HG02588 (cell line): ENCODE results near the gene MGME1.
A peak's percentile ranks its signal among the peaks of the same experiment; 100 is the strongest.

Experiments used
- ATAC-seq: cut with Tn5 transposase; IDR thresholded peaks from one replicate; pipeline ENCODE4 v1.9.1; 2021; ENCODE audit warnings: mild to moderate bottlenecking, moderate library complexity; ENCODE audit not compliant: unreplicated experiment

The MGME1 gene

DNA sequence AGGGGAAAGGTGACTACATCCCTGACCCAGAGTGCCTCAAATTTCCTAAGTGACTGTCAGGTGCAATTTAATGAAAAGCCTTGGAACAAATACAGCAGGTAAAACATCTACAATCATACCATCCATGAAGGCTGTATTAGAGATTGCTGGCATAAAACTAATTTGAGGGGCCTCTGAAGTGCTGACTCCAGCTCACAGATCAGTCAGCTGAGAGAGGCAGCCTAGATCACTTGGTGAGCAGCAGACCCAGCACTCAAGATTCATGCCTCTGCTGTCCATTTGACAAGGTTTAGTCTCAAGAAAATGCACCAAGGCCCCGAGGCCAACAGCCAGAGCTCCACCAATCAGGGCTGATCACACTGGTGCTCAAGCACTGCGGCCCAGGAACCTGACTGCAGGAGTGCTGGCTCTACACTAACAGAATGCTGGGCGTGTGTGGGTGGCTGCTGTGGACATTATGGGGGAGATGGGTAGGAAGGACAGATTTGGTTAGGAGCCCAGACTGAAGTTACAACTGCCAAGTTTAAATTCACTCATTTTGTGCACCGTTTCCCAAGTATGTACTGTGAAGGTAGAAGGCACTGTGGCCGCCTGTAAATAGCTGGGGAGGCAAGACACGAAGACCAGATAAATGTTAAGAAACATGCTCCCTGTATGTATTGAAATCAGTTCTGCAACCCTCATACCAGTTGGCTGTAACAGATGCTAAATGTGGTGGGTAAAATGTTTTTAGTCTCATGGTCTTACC, 28.4 kb upstream of the MGME1 start:
- ATAC-seq, result no peak

DNA sequence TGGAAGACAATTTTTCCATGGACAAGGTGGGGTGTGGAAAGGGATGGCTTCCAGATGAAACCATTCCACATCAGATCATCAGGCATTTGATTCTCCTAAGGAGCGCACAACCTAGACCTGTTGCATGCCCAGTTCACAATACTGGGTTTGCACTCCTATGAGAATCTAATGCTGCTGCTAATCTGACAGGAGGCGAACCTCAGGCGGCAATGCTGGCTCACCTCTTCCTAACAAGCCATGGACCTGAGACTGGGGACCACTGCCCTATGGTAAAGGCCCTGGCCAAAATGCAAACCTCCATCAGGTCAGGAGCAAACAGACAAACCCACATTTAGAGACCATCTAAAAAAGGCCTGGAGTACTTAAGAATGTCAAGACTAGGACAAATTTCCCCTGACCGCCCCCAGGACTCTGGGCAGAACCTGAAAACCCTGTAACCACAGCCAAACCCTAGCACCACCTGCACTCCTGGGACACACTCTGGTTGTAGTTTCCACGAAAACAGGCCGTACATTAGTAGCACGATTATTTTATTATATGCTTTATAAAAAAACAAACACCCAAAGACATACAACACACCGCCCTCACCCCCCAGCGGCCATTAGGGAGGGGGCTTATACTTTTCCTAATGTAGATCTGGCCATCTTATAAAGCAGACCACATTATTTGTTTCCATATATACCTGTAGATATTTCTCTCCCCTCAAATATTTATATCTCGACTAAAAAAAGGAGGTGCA, 27.6 kb upstream of the MGME1 start:
- no peak for ATAC-seq

DNA sequence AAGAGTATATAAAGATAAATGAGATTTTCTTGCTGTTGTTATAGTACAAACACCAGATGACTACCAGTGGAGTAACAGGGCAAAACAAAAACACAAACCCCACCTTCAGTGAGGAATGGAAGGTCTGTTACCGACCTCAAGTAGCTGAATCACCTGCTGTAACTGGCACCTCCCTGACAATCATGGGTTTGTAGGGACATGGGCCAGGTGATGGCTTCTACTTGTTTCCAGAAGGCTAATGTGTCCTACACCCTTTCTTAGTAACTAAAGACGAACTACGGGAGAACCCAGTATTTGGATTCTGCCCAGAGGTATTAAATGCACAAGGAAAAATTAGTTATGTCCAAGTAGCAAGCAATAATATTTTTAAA, 27.0 kb upstream of the MGME1 start:
- no peak for ATAC-seq

DNA sequence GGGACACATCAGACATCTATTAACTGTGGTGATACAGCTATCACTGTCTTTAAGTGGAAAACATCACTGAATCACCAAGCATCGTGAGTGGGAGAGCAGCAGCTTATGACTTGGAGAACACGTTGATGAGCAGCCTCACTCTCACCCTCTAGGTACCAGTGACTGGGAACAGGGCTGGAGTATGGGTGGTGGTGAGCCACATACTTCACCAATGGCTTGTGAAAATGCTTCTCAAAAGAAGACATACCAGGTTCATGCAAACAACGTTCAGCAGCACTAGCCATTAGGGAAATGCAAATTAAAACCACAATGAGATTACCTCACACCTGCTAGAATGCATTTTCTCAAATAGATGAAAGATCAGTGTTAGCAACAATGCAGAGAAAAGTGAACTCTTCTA, 25.5 kb upstream of the MGME1 start:
- ATAC-seq, result peak; percentile 61

DNA sequence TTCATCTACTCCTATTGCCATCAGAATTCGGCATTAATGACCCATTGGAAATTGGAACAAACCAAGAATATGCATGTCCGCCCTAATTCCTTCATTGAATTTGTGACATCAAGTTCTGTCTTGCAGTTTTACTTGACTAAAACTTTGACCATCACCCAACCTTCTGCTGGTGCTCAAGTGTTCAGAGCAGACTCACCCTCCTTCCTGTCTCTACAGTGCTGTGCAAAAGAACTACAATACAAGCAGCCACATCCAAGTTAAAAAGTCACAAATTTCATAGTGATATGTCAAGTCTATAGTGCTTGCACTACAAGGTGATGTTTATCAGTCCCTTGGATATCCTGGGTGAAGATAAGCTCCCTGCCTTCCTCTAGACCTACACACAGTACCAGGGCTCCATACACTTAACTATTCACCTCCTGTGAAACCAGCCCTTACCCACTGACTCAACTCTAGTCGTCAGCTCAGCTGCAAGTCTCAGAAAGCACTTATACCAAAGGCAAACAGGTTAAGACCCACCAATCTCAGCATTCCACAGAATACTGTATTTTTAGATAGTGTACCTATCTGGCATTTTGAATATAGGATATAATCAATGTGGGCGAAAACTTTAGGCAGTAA, 23.9 kb upstream of the MGME1 start:
- no peak for ATAC-seq

DNA sequence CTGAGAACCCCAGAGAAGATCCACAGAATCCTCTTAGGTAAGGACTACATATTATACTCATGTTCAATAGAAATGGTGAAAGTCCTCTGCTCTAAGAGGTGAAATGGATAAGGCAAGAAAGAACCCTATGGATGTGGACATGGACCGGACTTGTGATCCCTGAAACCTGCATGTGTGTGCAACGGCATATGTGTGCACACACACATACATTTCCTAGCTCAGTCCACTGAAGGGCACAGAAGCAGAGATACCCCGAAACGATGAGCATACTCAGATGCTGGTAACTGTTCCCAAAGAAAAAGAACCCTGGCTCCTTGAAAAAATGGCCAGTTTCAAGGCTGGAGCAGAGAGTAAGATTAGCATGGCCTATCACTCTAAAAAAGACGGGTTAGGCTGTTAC, 22.8 kb upstream of the MGME1 start:
- no peak for ATAC-seq

DNA sequence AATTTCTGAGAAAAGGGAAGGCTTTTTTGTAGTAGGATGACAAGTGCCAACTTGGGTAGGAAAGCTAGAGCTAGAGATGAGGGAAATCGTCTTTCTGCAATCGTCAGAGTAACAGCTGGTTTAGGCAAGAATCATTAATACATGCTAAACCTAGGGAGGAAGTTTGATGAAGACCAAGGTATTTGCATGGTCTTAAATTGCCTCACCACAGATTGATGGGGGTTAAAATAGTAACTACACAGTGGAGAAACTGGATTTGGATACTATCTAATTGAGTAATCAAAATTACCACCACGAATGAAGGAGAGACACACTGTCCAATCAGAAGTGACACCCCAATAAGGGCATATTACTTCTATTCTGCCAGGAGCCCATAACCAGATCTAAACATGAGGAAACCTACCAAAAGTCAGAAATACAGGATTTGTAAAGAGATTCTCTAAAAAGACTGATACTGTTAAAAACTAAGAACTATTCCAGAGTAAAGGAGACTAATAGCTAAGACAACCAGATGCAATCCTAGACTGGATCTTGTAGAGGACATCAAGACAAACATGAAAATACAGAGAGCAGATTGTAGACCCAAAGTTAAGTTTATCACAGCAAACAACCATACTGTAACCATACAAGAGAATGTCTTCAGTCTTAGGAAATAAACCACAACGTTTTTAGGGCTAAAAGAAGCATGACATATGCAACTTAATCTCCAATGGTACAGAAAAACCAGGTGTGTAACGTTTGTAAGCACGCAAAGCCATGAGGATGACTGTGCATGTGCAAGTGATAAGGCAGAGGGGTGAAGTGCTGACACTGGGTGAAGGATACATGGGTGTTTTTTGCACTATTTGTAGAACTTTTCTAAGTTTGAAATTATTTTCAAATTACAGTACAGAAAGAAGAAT, 22.0 kb upstream of the MGME1 start:
- no peak for ATAC-seq

DNA sequence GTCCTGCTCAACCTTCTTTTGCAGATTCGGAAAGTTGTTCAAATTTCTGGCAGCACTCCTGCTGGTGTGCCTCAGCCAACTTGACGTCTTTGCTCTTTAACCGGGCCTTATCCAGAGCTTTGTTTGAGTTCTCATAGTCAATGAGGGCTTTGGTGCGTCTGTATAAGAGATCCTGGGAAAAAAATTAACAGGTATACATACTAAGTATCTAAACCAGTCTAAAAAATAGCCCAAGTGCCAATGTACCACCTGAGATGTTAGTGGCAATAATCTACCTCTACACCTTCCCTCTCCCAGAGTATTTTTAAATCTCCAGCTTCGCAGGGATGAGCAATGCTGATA, 21.4 kb upstream of the MGME1 start:
- no peak for ATAC-seq

DNA sequence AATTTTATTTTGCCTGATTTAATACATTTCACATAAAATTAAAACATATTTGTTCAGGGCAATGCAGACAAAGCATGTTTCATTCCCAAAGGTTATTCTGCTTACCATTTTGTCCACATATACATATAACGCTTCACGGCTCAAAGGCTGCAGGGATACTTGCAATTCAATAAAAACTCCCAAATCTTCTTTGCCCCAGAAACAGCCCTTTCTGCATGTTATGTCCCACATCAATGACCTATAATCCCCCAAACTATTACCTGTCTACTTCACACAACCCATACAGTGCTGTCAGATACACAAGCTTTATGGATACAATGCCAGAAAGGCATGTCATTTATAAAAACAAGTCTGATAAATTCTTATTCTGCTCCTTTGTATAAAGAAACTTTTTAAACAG, 20.4 kb upstream of the MGME1 start:
- no peak for ATAC-seq

DNA sequence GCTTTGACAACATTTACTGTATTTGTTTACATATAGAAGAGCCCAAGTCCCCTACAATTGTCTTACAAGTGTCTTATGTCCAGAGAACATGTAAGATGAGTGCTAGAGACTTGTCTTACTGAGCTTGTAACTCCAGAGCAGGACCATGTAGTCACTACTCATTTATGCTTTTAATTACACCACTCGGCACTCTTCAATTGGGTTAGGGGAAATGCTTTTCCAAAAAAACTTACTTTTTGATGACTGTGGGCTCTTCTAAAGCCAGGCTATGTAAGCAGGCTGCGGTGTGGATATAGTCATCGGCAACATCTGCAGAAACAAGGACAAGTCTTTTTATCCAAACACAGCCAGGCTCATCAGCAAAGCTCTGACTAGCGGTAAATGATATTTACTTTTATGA, 18.9 kb upstream of the MGME1 start:
- ATAC-seq, result no peak

DNA sequence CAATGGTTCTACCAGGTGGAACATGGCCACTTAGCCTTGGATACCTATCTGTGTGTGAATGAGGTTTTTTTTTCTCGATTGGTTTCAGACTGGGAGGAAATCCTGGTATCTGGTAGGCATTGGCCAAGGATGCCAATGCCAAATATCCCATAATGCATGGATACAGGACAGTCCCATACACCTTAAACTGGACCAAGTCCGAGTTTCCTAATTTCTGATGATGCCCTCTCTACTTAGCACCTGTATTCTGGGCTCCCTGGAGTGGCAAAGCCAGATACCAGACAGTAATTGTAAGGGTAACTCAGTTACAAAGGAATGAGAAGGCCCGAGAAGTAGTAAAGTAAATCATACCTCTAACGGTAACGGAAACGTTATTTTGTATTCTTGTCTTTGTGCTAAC, 18.1 kb upstream of the MGME1 start:
- ATAC-seq, result no peak

DNA sequence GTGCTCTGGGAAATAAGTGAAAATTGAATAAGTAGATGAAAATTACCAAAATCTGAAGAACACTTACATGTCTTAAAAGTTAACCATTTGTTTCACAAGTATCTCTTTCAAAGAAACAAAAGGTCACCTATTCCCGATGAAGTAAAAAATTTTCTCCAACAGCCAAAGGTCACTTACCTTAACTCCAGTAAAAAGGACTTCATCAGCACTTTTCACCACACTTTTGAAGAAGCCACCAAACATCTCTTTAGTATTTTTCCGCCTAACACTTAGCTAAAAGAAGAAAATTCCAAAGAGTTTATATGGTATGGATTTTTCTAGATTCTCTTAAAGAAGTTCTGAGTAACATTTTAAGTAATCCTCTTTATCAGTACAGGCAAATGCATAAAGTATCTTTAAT, 17.5 kb upstream of the MGME1 start:
- ATAC-seq, result no peak

DNA sequence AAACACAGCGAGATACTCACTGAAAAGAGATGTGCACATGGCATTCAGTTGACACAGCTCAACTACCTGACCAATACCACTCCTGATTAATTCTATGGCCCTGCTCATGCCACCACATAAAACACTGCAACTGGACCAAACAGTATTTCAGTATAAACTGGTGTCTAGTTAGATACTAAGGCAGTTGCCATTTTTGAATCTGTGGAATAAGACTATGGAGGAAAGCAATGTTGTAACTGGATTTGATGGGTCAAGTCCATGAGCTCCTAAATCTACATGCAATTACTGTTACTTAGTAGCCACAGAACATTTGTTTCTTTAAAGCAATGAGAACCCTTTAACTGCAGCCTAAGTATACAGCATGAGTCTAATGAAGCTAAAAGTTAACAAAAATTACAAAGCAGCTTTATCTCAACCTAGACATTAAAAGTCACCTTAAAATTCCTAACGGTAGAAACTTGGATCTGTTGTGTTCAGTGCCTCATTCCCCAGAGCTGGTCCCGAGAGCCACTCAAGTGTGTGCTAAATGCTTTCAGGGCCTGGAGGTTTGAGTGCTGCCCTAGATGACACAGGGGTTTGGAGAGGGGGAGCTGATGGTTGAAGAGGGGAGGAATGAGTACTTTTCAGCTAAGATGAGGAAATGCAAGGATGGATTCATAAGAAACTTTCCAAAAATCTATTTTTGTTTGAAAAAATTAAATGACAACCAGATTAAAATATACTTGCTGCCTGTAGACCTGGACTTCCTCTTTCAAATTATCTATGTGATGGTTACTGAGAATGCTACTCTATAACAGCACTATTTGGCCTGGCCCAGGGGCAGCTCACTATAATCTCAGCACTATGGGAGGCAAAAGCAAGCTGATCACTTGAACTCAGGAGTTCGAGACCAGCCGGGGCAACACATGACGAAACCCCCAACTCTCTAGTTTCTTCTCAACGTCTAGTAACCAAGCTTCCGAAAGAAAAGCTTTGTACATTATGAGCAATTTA, 15.8 kb upstream of the MGME1 start:
- no peak for ATAC-seq

DNA sequence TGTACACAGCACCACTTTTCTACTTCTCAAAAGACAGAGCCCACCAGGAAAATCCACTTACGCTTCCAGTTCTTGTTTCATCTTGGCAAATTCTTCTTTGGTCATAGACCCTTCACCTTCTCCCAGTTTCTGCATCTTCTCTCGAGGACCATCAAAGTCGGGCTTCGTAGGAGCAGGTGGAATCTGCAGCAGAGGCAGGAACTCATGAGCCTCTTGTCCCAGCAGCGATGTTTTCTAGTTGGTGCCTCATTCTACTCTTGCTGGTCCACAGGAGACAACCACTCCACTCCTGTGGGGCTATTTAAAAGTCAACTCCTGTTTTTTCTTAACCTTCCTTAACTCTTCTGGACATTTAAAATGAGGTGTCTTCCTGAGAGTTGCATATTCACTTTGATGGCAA, 14.9 kb upstream of the MGME1 start:
- no peak for ATAC-seq

DNA sequence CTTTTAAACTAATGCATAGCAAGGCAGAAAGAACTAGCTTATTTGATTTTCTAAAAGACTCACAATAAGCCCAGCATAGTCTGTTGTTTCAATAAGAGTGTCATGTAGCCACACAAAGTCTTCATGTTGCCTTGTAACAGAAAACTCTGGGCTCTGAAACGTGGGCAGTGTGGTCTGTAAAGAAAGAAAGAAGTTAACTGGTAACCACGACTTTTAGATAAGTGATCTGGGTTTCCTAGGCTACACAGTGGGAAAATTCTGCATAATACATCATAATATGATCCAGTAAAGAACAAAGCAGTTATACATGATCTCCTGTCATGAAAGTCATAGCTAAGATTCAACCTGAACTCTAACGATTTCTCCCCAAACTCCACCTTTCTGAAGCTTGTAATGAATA, 13.5 kb upstream of the MGME1 start:
- ATAC-seq, result no peak

DNA sequence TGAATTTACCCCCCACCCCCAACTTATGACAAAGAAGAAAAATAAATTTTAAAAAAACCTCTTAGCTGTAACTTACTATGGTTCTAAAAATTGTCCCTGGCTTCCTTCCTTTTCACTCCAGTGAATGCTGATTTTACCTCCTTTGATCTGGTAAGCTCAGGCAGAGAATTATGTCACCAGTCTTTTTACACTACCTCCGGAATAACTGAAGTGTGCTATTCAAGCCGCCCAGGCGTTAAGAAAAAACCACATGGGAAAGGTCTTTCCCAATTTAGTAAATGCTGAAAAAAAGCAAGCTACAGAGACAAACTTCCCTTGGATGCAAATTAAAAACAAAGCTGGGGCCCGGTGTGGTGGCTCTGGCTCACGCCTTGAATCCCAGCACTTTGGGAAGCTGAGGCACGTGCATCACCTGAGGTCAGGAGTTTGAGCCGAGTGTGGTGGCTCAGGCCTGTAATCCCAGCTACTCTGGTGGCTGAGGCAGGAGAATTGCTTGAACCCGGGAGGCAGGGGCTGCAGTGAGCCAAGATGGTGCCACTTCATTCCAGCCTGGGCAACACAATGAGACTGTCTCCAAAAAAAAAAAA, 12.6 kb upstream of the MGME1 start:
- no peak for ATAC-seq

DNA sequence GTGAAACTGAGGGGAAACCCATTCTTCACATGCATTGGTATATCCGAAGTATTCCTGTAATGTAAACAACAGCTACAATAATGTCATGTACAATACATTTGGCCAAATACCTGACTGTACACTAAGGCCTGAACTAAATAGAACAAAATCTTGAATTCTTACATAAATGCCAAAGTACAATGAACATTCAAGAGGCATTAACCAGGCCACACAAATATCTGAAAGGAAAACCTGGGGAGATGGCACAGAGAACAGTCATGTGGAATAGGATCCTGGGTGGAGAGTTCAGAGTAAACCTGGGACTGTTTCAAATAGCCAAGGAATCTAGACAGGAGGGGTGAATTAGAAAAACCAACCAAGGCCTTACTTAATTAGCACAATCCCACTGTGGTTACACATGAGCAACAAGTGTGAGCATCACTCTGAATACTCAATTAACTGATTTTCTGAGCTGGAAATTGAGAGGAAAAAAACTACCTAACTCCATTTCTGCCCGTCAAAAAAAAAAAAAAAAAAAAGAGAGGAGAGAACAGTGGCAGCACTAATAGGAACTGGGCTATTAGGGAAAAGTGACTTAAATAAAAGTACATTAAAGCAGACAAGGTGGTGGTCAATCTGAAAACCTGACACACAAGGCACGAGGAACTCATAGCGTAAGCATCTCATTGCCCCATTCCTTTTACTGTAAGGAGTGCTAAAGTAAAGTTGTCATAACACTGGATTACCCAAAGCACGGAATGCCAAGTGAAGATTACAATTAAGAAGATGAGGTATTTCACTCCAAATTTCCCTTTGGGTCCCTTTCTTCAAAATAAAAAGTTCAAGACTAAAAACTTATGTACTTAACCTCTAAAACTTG, 11.1 kb upstream of the MGME1 start:
- ATAC-seq, result no peak

DNA sequence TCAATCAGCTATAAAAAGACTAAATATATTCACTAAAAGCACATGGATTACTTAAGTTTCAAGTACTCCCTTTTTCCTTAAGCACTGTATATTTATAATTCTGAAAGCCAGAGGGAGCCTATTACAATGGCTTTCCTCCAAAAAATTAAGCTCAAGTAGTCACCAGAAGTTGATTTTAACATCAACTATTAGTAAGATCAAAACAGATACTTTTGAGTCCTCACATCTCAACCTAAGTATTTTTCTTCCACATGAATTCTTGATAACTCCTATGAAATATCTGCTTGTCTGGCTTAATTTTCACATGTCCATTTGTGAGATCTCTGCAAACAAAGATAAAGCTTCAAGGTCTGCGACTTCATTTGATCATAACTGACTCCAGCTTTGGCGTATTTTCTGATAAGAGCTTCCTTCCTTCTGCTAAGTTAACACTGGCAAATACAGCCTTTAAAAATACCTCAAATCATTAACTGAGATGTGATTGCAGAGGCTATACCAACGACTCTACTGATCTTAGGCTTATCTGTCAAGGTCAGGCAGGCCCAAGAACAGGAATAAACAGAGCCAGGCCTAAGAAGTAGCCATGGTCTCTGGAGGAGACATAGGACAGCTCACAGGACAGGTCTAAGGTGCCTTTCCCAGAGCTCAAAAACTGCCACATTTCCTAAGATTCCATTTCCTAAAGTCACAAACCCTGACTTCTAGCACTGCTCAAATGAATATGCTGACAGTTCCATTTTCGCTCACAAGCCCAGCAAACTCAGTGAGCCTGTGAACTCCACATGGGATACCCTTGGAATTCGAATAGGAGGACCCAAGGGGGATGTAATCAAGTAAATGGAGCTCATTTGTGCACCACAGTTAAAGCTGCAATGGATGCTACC, 10.2 kb upstream of the MGME1 start:
- ATAC-seq, result no peak
